Right lobe of liver (tissue), 6 donors: ENCODE measurements around the gene RASAL2. TPM values are rescaled to one million over a fixed set of nuclear protein-coding genes. Genes with fewer than 3 reads are reported as not detected.

ENCODE experiments used
- ATAC-seq, 4 donors: fragments of 200-7000 bp; cut with Tn5 transposase; one replicate each; pipeline ENCODE4 v1.9.1; 2020; ENCODE audit warnings: mild to moderate bottlenecking in 4 of 4, moderate library complexity in 4 of 4
- DNase-seq, 3 donors: peaks; one replicate each; pipeline ENCODE4 v3.0.0-alpha.2; 2020
- H3K27ac ChIP-seq, 3 donors: fragments of 200-600 bp; one replicate each; pipeline ENCODE4 v1.8.0; 2022
- H3K27me3 ChIP-seq, 2 donors: fragments of 200-600 bp; one replicate each; pipeline ENCODE4 v1.8.0; 2022
- H3K36me3 ChIP-seq, 4 donors: fragments of 200-600 bp; sonication (generic) in 1 of 4; one replicate each; pipeline versions ENCODE4 v1.5.1 to v1.8.0; 2017 to 2022; ENCODE audit warnings: control low read depth in 1 of 4
- H3K4me1 ChIP-seq, 4 donors: fragments of 200-600 bp; sonication (generic) in 1 of 4; one replicate each; pipeline versions ENCODE4 v1.5.1 to v1.8.0; 2017 to 2022; ENCODE audit warnings: control low read depth in 1 of 4
- H3K4me3 ChIP-seq, 3 donors: fragments of 200-600 bp; one replicate each; pipeline ENCODE4 v1.8.0; 2022
- H3K9me3 ChIP-seq, 4 donors: fragments of 200-600 bp; sonication (generic) in 1 of 4; one replicate each; pipeline versions ENCODE4 v1.5.1 to v1.8.0; 2017 to 2022; ENCODE audit warnings: control low read depth in 1 of 4
- POLR2A ChIP-seq: fragments of 450-650 bp; IDR thresholded peaks from one replicate; pipeline ENCODE4 v1.6.1; 2017; ENCODE audit warnings: antibody characterized with exemption, mild to moderate bottlenecking
- WGBS: methylation state at CpG from one replicate; pipeline ENCODE4 v1.1.6; 2018; ENCODE audit warnings: low coverage, low lambda C conversion rate; ENCODE audit not compliant: insufficient coverage; ENCODE audit errors: missing lambda C conversion rate; 5-methylcytosine and 5-hydroxymethylcytosine counted together
- intact Hi-C, 2 donors: fragments of 100-400 bp; cut with DNase I; formaldehyde crosslinking; loops; one replicate each; pipeline versions ENCODE4 v1.11.2 to v1.14.1; 2022
- total RNA-seq, 6 experiments: library from RNA; depleted of rRNA in 2 of 6; stranded (reverse); fragments of >200 nt in 2 of 6; fragmentation: NEBNext Ultra II Directional in 3 of 6; extraction: Animal tissue kit (Norgen Biotek cat#: 25700) in 3 of 6; gene quantifications; one replicate each; pipeline versions ENCODE4 v1.1.0 to v1.2.4, GENCODE V29; 2016 to 2023
- TF ChIP-seq, protein P1 (sequence below), 4 donors: fragments of 200-600 bp in 3 of 4; fragments of 450-650 bp in 1 of 4; IDR thresholded peaks; one replicate each; pipeline versions ENCODE4 v1.5.1 to v1.8.0; 2016 to 2022; ENCODE audit warnings: antibody characterized with exemption in 4 of 4, mild to moderate bottlenecking in 2 of 4
- donor health status: DM: no; HTN: yes; CAD: no.
- donor health status: DM: no; HTN: no; CAD: no.
- donor health status: DM: no; HTN: no; CAD: no.
- donor health status: DM: no; HTN: yes; CAD: no.
- donor health status: DM: no; HTN: yes; CAD: no.

Gene RASAL2
- total RNA-seq, 6 experiments from 2014 or later = 3.6 to 6.0 (median 5.2) TPM

DNA sequence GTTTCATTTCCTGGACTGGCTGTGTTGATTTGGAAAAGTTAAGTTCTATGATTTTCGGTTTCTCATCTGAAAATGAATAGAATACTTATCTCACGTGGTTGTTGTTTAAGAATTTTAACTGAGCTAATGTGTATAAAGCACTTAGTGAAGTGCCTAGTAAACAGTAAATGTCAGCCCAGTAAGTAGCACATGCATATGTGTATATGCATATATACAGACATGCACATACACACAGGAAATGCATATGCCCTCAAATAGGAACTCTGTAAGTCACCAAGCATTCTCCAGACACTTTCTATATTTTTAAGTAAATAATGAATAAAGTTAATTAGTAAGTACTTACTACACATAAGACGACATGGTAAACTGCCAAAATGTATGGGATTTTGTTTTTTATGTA is 274.3 kb downstream of the RASAL2 start:
- no peak for TF ChIP-seq POLR2A
- TF ChIP-seq, protein P1, sequence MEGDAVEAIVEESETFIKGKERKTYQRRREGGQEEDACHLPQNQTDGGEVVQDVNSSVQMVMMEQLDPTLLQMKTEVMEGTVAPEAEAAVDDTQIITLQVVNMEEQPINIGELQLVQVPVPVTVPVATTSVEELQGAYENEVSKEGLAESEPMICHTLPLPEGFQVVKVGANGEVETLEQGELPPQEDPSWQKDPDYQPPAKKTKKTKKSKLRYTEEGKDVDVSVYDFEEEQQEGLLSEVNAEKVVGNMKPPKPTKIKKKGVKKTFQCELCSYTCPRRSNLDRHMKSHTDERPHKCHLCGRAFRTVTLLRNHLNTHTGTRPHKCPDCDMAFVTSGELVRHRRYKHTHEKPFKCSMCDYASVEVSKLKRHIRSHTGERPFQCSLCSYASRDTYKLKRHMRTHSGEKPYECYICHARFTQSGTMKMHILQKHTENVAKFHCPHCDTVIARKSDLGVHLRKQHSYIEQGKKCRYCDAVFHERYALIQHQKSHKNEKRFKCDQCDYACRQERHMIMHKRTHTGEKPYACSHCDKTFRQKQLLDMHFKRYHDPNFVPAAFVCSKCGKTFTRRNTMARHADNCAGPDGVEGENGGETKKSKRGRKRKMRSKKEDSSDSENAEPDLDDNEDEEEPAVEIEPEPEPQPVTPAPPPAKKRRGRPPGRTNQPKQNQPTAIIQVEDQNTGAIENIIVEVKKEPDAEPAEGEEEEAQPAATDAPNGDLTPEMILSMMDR (IDR thresholded peaks at IDR 0.05) = no peak
- H3K27me3 ChIP-seq = no peaks in the 10 kb centered on the region
- no peaks in the 10 kb centered on the region for H3K9me3 ChIP-seq
- WGBS = 73% methylated on average over 3 of the region's 3 CpGs
- ATAC-seq = no peak
- no peaks in the 10 kb centered on the region for H3K36me3 ChIP-seq
- no peak for DNase-seq
- no peak overlapping the region for H3K27ac ChIP-seq
- H3K4me1 ChIP-seq = no peaks in the 10 kb centered on the region
- intact Hi-C loops = no loop called here
- H3K4me3 ChIP-seq = no peak overlapping the region

DNA sequence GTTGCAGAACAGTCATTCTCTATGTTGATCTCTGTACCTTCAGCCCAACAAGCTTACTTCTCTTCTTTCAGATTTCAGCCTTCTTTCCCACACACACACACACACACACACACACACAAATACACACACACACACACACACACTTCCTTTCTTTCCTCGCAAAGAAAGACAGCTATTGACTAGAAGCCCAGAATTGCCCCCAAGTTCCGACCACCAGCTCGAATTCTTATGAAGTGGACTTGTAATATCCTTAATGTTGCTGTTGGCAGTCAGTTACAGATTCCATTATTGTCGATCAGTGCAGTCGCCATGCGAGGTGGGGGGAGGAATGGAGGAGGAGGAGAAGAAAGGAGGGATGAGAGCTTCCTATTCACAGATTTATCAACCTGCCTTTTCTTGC is 277.3 kb downstream of the RASAL2 start:
- Histone ChIP-seq H3K9me3 (no peaks in the 10 kb centered on the region), H3K36me3 (no peaks in the 10 kb centered on the region), H3K4me1 (no peaks in the 10 kb centered on the region), H3K4me3 (no peak overlapping the region), H3K27ac (no peak overlapping the region), H3K27me3 (no peaks in the 10 kb centered on the region)
- WGBS = 3% methylated on average over 6 of the region's 6 CpGs
- no peak for ATAC-seq
- DNase-seq = no peak
- intact Hi-C loops = no loop called here
- TF ChIP-seq POLR2A = no peak
- TF ChIP-seq, protein P1 (IDR thresholded peaks at IDR 0.05) = no peak

DNA sequence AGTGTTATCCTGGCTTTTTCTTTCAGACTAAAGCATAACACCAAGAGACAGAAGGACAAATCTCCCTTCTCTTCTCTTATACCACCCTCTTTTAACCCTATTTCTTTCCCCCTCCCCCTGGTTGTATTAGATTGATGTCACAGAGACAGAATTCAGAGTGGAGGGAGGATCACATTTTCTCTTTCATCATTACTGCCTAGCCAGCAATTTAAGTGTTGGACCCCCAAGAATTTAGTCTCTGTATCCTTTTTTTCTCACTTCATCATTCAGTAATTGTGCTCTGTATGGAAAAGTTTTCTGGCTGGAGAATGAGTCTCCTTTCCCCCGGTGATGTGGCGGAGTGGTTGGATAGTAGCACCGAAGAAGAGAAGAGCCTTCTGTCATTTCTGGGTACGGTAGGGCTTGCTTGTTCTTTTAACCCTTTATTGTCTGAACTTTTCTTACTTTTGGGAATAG is 278.1 kb downstream of the RASAL2 start:
- 20% methylated on average over 4 of the region's 4 CpGs for WGBS
- H3K4me1 ChIP-seq = no peaks in the 10 kb centered on the region
- H3K27me3 ChIP-seq = no peaks in the 10 kb centered on the region
- TF ChIP-seq, protein P1 (IDR thresholded peaks at IDR 0.05) = no peak
- no peak for TF ChIP-seq POLR2A
- H3K9me3 ChIP-seq = no peaks in the 10 kb centered on the region
- no peaks in the 10 kb centered on the region for H3K36me3 ChIP-seq
- ATAC-seq = no peak
- DNase-seq = no peak
- no peak overlapping the region for H3K4me3 ChIP-seq
- intact Hi-C loops = no loop called here
- no peak overlapping the region for H3K27ac ChIP-seq

DNA sequence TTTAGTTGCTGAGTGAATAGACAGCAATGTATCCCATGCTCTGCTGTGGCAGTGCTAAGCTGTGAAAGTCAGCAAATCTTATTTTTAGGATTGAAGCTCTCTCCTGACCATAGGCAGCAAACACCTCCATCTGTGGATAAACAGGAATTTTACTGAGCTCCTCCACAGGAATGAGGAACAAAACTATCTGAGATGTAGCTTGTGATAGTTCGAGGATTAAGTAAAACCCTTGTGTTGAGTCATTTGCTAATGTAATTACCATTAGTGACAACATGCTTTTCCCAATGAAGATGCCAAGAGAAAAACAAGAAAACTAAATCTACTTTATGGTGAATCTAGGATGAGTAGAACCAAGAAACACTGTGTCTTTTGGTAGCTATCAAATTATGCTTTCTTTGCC is 280.1 kb downstream of the RASAL2 start:
- TF ChIP-seq POLR2A = no peak
- TF ChIP-seq, protein P1 (IDR thresholded peaks at IDR 0.05) = no peak
- Histone ChIP-seq H3K27ac (no peak overlapping the region), H3K36me3 (no peaks in the 10 kb centered on the region), H3K9me3 (no peaks in the 10 kb centered on the region), H3K4me1 (no peaks in the 10 kb centered on the region), H3K27me3 (no peaks in the 10 kb centered on the region), H3K4me3 (no peak overlapping the region)
- WGBS = 63% methylated on average over 1 of the region's 1 CpG
- DNase-seq (no peak), ATAC-seq (no peak)
- intact Hi-C loops = no loop called here

DNA sequence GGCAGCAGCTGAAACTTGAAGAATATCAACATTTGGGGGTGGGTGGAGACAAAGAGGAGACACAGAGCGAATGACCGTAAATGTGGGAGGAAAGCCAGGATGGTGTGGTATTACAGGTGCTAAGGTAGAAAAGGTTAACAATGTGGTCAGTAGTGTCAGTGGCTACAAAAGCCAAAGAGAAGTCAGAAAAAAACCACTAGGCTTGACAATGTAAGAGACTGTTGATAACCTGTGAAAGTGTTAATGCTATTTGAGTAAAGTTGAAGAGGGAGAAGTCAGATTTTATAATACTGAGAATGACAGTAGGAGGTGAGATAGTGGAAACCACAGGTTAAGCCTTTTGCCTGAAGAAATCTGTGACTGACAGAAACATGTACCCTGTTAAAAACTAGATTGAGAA is 282.1 kb downstream of the RASAL2 start:
- H3K27ac ChIP-seq = no peak overlapping the region
- H3K27me3 ChIP-seq = no peaks in the 10 kb centered on the region
- DNase-seq = no peak
- no peak for TF ChIP-seq POLR2A
- TF ChIP-seq, protein P1 (IDR thresholded peaks at IDR 0.05) = no peak
- no peaks in the 10 kb centered on the region for H3K4me1 ChIP-seq
- intact Hi-C loops = no loop called here
- ATAC-seq = peak in 2 of 4 donors; percentile 15 to 43
- 24% methylated on average over 2 of the region's 2 CpGs for WGBS
- H3K36me3 ChIP-seq = no peaks in the 10 kb centered on the region
- no peaks in the 10 kb centered on the region for H3K9me3 ChIP-seq
- no peak overlapping the region for H3K4me3 ChIP-seq
